BLaER1 treated with 17β-estradiol and CSF1 and Interleukin-3, amounts not matched to agents 10 nM and 100 nM (cell line): ENCODE measurements around the gene TSC22D2.
A peak's percentile ranks its signal among the peaks of the same experiment; 100 is the strongest.

ENCODE experiments used
- H3K27ac ChIP-seq, 11 experiments: shearing (Covaris generic); formaldehyde crosslinking; 2 replicates each; pipeline ENCODE4 v1.8.1; 2022
- H3K27me3 ChIP-seq, 11 experiments: shearing (Covaris generic); formaldehyde crosslinking; 2 replicates each; pipeline ENCODE4 v1.8.1; 2022
- H3K36me3 ChIP-seq, 11 experiments: shearing (Covaris generic); formaldehyde crosslinking; 2 replicates each; pipeline ENCODE4 v1.8.1; 2022
- H3K4me1 ChIP-seq, 10 experiments: shearing (Covaris generic); formaldehyde crosslinking; 2 replicates each; pipeline ENCODE4 v1.8.1; 2022
- H3K4me2 ChIP-seq, 11 experiments: shearing (Covaris generic); formaldehyde crosslinking; 2 replicates each; pipeline ENCODE4 v1.8.1; 2022
- H3K4me3 ChIP-seq, 10 experiments: shearing (Covaris generic); formaldehyde crosslinking; 2 replicates each; pipeline ENCODE4 v1.8.1; 2022
- H3K9ac ChIP-seq, 11 experiments: shearing (Covaris generic); formaldehyde crosslinking; 2 replicates each; pipeline ENCODE4 v1.8.1; 2022
- H3K9me3 ChIP-seq, 11 experiments: shearing (Covaris generic); formaldehyde crosslinking; replicated peaks in 1 of 11; 2 replicates each; pipeline ENCODE4 v1.8.1; 2022
- H4K20me1 ChIP-seq, 11 experiments: shearing (Covaris generic); formaldehyde crosslinking; 2 replicates each; pipeline ENCODE4 v1.8.1; 2022
- Cebpa-rat ChIP-seq, 11 experiments: shearing (Covaris generic); IDR thresholded peaks; 2 replicates each; pipeline ENCODE4 v1.8.1; 2022

Gene TSC22D2

DNA sequence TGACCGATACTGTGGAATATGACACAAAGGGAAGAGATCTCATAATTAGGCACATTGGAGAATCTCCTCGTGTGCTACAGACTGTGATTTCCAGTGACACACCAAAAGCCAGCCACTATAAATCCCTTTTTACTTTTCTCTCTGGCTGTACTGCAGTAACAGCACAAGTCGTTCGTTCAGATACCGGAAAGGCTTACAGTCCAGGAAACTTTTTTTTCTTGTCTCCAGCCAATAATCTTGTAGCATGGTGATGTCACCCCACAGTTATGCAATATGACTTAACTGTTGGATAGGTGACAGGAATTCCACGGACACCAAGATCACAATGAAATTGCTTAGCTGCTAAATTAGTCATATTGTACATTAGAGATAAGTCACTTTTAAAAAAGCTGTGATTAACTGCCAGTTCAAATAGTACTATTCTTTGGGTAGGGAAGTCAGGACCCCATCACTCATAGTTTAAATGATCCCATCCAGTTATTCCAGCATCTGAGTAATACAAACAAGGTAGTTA lies 36.3 kb upstream of the TSC22D2 start:
- Histone ChIP-seq H3K4me2 (no peak overlapping the region), H3K4me1 (peaks cover 0 to 7% (median 0%) of the 10 kb centered on the region in 10 experiments; a peak in 2 of 20 replicates), H3K4me3 (no peak overlapping the region), H4K20me1 (no peaks in the 10 kb centered on the region), H3K9me3 (no peaks in the 10 kb centered on the region), H3K27ac (no peak overlapping the region), H3K9ac (no peak overlapping the region), H3K27me3 (no peaks in the 10 kb centered on the region), H3K36me3 (no peaks in the 10 kb centered on the region)
- no peak for TF ChIP-seq Cebpa-rat (IDR thresholded peaks at IDR 0.05)

DNA sequence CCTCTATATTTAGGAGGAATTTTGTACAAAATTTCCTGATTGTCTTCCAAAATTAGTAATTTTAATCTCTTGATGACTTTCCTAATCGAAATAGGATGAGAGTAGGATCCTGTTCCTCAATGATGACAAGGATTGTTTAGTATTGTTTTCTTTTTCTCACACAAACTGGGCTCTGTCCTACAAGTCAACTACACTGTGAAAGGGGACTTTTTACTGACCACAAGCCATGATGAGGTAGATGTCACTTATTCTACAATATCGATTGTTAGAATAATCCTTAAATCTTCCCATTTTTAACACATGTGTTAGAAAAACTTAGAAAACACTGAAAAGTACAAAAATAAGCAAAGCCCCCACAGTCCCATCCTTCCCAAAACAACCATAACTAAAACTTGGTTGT lies 35.8 kb upstream of the TSC22D2 start:
- H3K4me1 ChIP-seq: peaks cover 0 to 7% (median 0%) of the 10 kb centered on the region in 10 experiments; a peak in 2 of 20 replicates
- no peak overlapping the region for H3K27ac ChIP-seq
- no peak overlapping the region for H3K4me2 ChIP-seq
- H3K36me3 ChIP-seq: no peaks in the 10 kb centered on the region
- H4K20me1 ChIP-seq: no peaks in the 10 kb centered on the region
- no peak overlapping the region for H3K4me3 ChIP-seq
- no peaks in the 10 kb centered on the region for H3K27me3 ChIP-seq
- TF ChIP-seq Cebpa-rat (IDR thresholded peaks at IDR 0.05): no peak
- no peak overlapping the region for H3K9ac ChIP-seq
- H3K9me3 ChIP-seq: no peaks in the 10 kb centered on the region

DNA sequence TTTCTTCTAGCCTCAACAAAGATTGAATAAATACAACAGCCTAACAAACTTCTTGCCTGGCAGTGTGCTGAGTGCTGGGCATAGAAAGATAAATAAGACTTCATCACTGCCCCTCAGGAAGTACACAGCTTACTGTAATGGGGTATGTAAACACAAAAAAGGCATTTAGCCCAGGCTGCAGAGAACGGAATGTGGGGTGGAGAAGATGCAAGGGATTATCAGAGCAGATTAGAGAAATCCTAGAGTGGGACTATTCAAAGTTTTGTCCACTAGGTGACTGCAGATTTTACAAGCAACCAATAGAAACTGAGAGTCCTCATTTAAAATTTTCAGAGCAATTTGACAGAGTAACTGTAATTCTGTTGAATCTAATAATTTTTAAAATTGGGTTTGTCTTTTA lies 35.4 kb upstream of the TSC22D2 start:
- Histone ChIP-seq H3K4me1 (peaks cover 0 to 7% (median 0%) of the 10 kb centered on the region in 10 experiments; a peak in 2 of 20 replicates), H3K9ac (no peak overlapping the region)
- TF ChIP-seq Cebpa-rat (IDR thresholded peaks at IDR 0.05): no peak

DNA sequence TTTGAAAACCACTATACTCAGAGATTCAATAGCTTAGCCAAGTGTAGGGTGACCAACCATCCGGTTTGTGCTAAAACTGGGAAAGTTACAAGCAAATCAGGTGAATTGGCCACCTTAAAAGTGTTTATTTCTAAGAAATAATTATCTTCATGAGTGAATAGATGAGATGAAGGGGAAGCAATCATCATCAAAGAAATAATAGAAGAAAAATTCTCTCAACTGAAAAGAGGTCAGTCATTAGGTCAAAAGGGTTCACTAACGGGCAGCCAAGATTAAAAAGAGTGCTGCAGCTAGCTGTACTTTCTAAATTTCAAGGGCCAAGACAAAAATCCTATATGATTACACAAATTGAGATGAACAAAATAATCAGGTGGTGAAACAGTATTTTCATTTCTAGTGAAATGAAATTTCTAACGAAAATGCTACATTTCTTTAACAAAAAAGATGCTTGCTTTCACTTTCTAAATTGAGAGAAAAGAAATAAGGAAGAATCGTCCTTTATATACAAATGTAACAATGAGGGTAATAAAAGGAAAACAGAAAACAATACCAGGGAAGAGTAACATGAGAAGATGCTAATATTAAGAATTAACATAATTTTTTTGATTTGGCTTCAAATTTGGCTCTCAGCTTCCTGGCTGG lies 34.7 kb upstream of the TSC22D2 start:
- Histone ChIP-seq H3K27ac (no peak overlapping the region), H3K4me2 (no peak overlapping the region), H3K4me1 (peaks cover 0 to 7% (median 0%) of the 10 kb centered on the region in 10 experiments; a peak in 2 of 20 replicates), H3K27me3 (no peaks in the 10 kb centered on the region), H3K9me3 (no peaks in the 10 kb centered on the region), H4K20me1 (no peaks in the 10 kb centered on the region), H3K9ac (no peak overlapping the region), H3K36me3 (no peaks in the 10 kb centered on the region), H3K4me3 (no peak overlapping the region)
- no peak for TF ChIP-seq Cebpa-rat (IDR thresholded peaks at IDR 0.05)

More for the DNA sequence above, 35.4 kb upstream of the TSC22D2 start:
- no peaks in the 10 kb centered on the region for H3K9me3 ChIP-seq
- no peak overlapping the region for H3K4me2 ChIP-seq
- no peak overlapping the region for H3K4me3 ChIP-seq
- H3K36me3 ChIP-seq: no peaks in the 10 kb centered on the region
- H4K20me1 ChIP-seq: no peaks in the 10 kb centered on the region
- H3K27ac ChIP-seq: no peak overlapping the region
- no peaks in the 10 kb centered on the region for H3K27me3 ChIP-seq

DNA sequence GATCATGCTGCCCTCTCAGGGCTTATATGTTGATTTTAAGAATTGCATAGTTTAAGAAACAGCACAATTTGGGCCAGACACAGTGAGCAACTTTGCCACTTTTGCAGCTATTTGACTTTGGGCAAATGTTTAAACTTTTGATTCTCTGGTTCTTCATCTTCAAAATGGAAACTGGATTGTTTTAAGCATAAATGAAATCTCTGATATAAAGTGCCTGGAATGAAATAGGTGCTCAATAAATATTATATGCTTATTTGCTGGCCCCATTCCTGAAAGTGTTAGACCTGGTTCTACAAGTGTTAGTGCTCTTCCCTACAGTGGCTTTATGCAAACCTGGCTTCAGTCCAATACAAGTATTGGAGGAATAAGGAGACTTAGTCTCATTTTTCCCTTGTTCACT lies 33.1 kb upstream of the TSC22D2 start:
- no peak overlapping the region for H3K4me2 ChIP-seq
- H3K4me3 ChIP-seq: no peak overlapping the region
- no peaks in the 10 kb centered on the region for H3K27me3 ChIP-seq
- no peaks in the 10 kb centered on the region for H4K20me1 ChIP-seq
- TF ChIP-seq Cebpa-rat (IDR thresholded peaks at IDR 0.05): no peak
- H3K27ac ChIP-seq: no peak overlapping the region
- no peaks in the 10 kb centered on the region for H3K9me3 ChIP-seq
- peaks cover 0 to 7% (median 0%) of the 10 kb centered on the region in 10 experiments; a peak in 2 of 20 replicates for H3K4me1 ChIP-seq
- H3K36me3 ChIP-seq: no peaks in the 10 kb centered on the region
- no peak overlapping the region for H3K9ac ChIP-seq

DNA sequence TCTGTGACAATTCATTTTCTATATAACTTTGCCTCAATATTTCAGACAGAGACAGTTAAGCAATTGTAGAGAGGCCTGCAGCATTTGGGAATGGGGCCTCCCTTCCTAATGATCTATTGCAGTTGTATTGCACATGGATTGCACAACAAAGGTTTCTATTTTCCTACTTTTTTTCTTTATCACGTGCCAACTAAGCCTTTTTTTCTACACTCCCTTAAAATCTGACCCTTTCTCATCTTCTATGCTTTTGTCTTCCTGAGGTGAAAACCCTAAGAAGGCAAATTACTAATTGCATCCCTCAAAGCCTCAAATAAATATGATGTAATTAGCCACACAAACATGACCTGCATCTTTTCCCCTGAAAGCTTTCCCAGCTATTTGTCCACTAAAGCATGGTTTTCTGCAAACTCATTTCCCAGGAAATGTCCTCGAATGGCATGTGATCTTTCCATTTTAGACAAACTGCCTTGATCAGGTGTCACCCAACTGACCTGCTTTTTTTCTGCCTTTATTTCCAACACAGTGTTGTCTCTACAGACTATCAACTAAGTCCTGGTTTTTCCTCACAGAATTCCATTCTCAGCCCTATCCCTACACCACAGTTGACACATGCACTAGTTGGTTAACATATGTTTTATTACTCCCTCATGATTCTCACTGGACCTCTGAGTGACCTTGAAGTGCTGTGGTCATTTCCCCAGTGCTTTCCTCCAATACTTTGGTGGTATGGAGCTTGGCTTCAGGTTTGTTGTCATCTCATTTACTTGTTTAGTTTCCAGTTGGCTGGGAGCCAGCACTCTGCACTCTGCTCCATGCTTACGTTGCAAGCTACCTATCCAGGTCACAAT lies 31.9 kb upstream of the TSC22D2 start:
- Histone ChIP-seq H3K4me2 (peak overlapping the region in 2 of 11 experiments; percentile 12; a peak in 2 of 22 replicates), H3K27ac (no peak overlapping the region), H3K4me3 (no peak overlapping the region), H3K9ac (no peak overlapping the region), H3K36me3 (no peaks in the 10 kb centered on the region), H3K9me3 (no peaks in the 10 kb centered on the region), H3K4me1 (peaks cover 0 to 7% (median 0%) of the 10 kb centered on the region in 10 experiments; a peak in 2 of 20 replicates), H3K27me3 (no peaks in the 10 kb centered on the region), H4K20me1 (no peaks in the 10 kb centered on the region)
- TF ChIP-seq Cebpa-rat (IDR thresholded peaks at IDR 0.05): peak in 1 of 11 experiments; percentile 23; a peak in 1 of 22 replicates

DNA sequence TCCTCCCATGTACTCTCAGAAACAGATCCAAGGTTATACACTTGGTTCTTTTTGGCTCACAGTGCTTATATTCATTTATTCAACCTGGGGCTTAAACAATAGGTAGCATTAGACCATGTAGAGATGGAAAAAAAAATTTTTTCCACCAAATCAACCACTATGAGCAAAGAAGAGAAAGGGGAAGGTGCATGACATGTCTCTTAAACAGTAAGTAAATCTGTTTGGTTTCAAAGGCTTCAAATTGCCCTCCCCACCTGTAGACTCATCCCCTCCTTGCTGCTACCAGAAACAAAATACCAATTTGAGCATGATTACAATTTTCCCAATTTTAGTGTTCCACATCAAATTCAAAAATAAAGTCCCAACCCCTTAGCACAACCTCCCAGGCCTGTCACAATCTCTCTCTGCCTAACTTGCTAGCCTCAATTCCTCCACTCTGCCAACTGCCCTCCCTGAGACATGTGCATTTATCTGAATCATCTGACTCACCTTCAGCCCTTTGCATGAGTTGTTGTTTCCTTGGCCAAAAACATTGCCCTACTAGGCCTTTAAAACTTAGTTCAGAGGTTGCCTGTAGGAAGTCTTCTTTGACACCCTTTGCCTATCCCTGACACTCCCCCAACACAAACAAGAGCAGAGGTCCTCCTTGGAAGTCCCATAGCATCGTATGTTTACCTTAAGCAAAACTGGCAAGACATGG lies 30.3 kb upstream of the TSC22D2 start:
- H3K4me1 ChIP-seq: peaks cover 0 to 13% (median 5%) of the 10 kb centered on the region in 10 experiments; a peak in 8 of 20 replicates

DNA sequence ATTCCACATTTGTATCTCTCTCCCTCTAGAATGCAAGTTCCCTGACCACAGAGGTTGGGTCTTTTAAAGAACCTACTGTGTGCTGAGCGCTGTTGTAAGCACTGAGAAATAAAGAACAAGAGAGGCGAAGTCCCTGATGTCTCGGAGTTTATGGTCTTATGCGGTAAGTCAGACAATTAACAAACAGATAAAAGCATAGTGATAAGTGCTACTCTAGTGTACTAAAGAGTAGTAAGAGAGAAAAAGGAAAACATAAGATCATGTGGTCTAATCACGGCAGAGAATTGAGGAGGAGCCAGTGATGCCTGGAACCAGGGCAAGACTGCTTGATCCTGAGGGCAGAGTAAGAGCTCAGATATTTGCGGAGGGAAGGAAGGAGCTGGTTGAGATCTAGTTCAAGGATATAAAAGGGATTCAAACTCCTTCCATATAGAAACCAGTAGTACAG lies 29.8 kb upstream of the TSC22D2 start:
- Histone ChIP-seq H3K4me3 (no peak overlapping the region), H3K9ac (no peak overlapping the region), H3K9me3 (no peaks in the 10 kb centered on the region), H3K4me2 (no peak overlapping the region), H3K27me3 (no peaks in the 10 kb centered on the region), H3K36me3 (no peaks in the 10 kb centered on the region), H3K4me1 (peaks cover 0 to 13% (median 5%) of the 10 kb centered on the region in 10 experiments; a peak in 8 of 20 replicates), H3K27ac (no peak overlapping the region), H4K20me1 (no peaks in the 10 kb centered on the region)
- no peak for TF ChIP-seq Cebpa-rat (IDR thresholded peaks at IDR 0.05)

More for the DNA sequence above, 30.3 kb upstream of the TSC22D2 start:
- no peaks in the 10 kb centered on the region for H3K36me3 ChIP-seq
- H3K27me3 ChIP-seq: no peaks in the 10 kb centered on the region
- no peak for TF ChIP-seq Cebpa-rat (IDR thresholded peaks at IDR 0.05)
- no peak overlapping the region for H3K27ac ChIP-seq
- no peak overlapping the region for H3K4me2 ChIP-seq
- H3K9ac ChIP-seq: no peak overlapping the region
- H3K9me3 ChIP-seq: no peaks in the 10 kb centered on the region
- H4K20me1 ChIP-seq: no peaks in the 10 kb centered on the region
- no peak overlapping the region for H3K4me3 ChIP-seq

DNA sequence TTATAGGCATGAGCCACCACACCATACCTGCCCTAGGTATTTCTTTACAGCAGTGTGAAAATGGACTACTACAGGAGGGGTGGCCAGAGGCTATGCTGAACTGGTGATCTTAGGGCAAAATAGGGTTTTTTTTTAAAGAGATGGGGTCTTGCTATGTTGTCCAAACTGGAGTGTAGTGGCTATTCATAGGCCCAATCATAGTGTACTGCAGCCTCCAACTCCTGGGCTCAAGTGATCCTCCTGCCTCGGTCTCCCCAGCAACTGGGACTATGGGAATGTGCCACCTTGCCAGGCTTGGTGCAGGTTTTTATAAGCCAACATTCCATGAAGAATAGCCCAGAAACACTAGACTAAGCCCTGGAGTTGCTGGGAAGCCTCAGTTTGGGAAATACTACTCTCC lies 28.6 kb upstream of the TSC22D2 start:
- no peak overlapping the region for H3K4me2 ChIP-seq
- no peak overlapping the region for H3K9ac ChIP-seq
- H3K4me3 ChIP-seq: no peak overlapping the region
- no peaks in the 10 kb centered on the region for H3K27me3 ChIP-seq
- no peaks in the 10 kb centered on the region for H3K9me3 ChIP-seq
- H3K27ac ChIP-seq: no peak overlapping the region
- no peak for TF ChIP-seq Cebpa-rat (IDR thresholded peaks at IDR 0.05)
- H3K36me3 ChIP-seq: no peaks in the 10 kb centered on the region
- no peaks in the 10 kb centered on the region for H4K20me1 ChIP-seq
- H3K4me1 ChIP-seq: peaks cover 4 to 19% (median 9%) of the 10 kb centered on the region in 10 experiments
